H1 (cell line): ENCODE measurements around the gene PDE4D. TPM values are rescaled to one million over a fixed set of nuclear protein-coding genes. Genes with fewer than 3 reads are reported as not detected.
A peak's percentile ranks its signal among the peaks of the same experiment; 100 is the strongest.

ENCODE experiments used
- CTCF ChIA-PET: fragments of 300-600 bp; sonication (Branson Sonifier 250); formaldehyde crosslinking; loops from one replicate; lab custom pipeline; 2021; ENCODE audit not compliant: partially characterized antibody; lab: Charles Lee
- POLR2A ChIA-PET: fragments of 300-600 bp; sonication (Branson Sonifier 250); formaldehyde crosslinking; loops from one replicate; lab custom pipeline; 2021; ENCODE audit warnings: inconsistent platforms; ENCODE audit not compliant: partially characterized antibody; lab: Charles Lee
- DNase-seq, 2 experiments: peaks; one replicate each; pipeline versions ENCODE4 v3.0.0 to v3.0.0-alpha.2; 2010 to 2022; ENCODE audit warnings: low spot score in 2 of 2, low read depth in 1 of 2, mixed read lengths in 1 of 2
- FAIRE-seq: peaks from 2 replicates; lab custom pipeline; 2011; peaks lifted over from hg19 to GRCh38; lab: Jason Lieb, UNC
- H2AFZ ChIP-seq: 2 replicates; pipeline ENCODE4 v1.8.1; 2012; ENCODE audit warnings: low read length, inconsistent platforms
- H2AK5ac ChIP-seq: 2 replicates; pipeline ENCODE4 v1.6.1; 2013; ENCODE audit warnings: low read depth, low read length
- H2BK120ac ChIP-seq: replicated peaks from 2 replicates; pipeline ENCODE3; 2013; ENCODE audit warnings: low read depth, low read length, inconsistent platforms
- H2BK12ac ChIP-seq: 2 replicates; pipeline ENCODE4 v1.6.1; 2013; ENCODE audit warnings: low read depth, low read length
- H2BK15ac ChIP-seq: 2 replicates; pipeline ENCODE4 v1.6.1; 2013; ENCODE audit warnings: low read length
- H2BK20ac ChIP-seq: 2 replicates; pipeline ENCODE4 v1.6.1; 2013; ENCODE audit warnings: low read length
- H2BK5ac ChIP-seq: 2 replicates; pipeline ENCODE4 v1.6.1; 2013; ENCODE audit warnings: low read depth, low read length
- H3K14ac ChIP-seq: 2 replicates; pipeline ENCODE4 v1.6.1; 2013; ENCODE audit warnings: inconsistent platforms; ENCODE audit not compliant: insufficient read length
- H3K18ac ChIP-seq: 2 replicates; pipeline ENCODE4 v1.6.1; 2013; ENCODE audit warnings: low read length; ENCODE audit errors: extremely low read depth
- H3K23ac ChIP-seq: 2 replicates; pipeline ENCODE4 v1.6.1; 2013; ENCODE audit warnings: inconsistent platforms; ENCODE audit not compliant: insufficient read length
- H3K23me2 ChIP-seq: 2 replicates; pipeline ENCODE4 v1.6.1; 2013; ENCODE audit warnings: low read depth, low read length
- H3K27ac ChIP-seq: 2 replicates; pipeline ENCODE4 v1.6.1; 2011; ENCODE audit warnings: low read depth, low read length, inconsistent platforms
- H3K27me3 ChIP-seq, 4 experiments: replicated peaks in 1 of 4; 1 replicate in 1 of 4; 2 replicates in 3 of 4; pipeline versions ENCODE4 v1.6.1 to v1.8.1; 2011 to 2013; ENCODE audit warnings: low read length in 3 of 4, mild to moderate bottlenecking in 3 of 4, inconsistent platforms in 2 of 4, mixed read lengths in 2 of 4, moderate library complexity in 1 of 4; ENCODE audit not compliant: control insufficient read depth in 3 of 4, insufficient read depth in 3 of 4; ENCODE audit errors: extremely low read depth in 1 of 4
- H3K36me3 ChIP-seq, 4 experiments: 2 replicates each; pipeline versions ENCODE4 v1.6.1 to v1.8.1; 2011 to 2013; ENCODE audit warnings: mild to moderate bottlenecking in 4 of 4, low read length in 3 of 4, moderate library complexity in 2 of 4, control low read depth in 1 of 4, inconsistent platforms in 1 of 4; ENCODE audit not compliant: insufficient read depth in 4 of 4, control insufficient read depth in 2 of 4
- H3K4ac ChIP-seq: replicated peaks from 2 replicates; pipeline ENCODE3; 2013; ENCODE audit warnings: low read length, low read depth, mixed read lengths, inconsistent platforms; ENCODE audit not compliant: insufficient read length
- H3K4me1 ChIP-seq, 4 experiments: replicated peaks in 1 of 4; 1 replicate in 1 of 4; 2 replicates in 3 of 4; pipeline versions ENCODE4 v1.6.1 to v1.8.1; 2011 to 2013; ENCODE audit warnings: low read length in 3 of 4, inconsistent platforms in 2 of 4, mixed read lengths in 1 of 4; ENCODE audit not compliant: insufficient read depth in 4 of 4, control insufficient read depth in 3 of 4
- H3K4me2 ChIP-seq, 2 experiments: 2 replicates each; pipeline versions ENCODE4 v1.6.1 to v1.8.1; 2011 to 2013; ENCODE audit warnings: low read depth in 2 of 2, low read length in 2 of 2, control low read depth in 1 of 2, inconsistent platforms in 1 of 2, mild to moderate bottlenecking in 1 of 2; ENCODE audit not compliant: insufficient read depth in 1 of 2
- H3K4me3 ChIP-seq, 4 experiments: fragments of 200-600, 300-600 bp in 1 of 4; sonication (generic), shearing (Covaris generic), sonication (Bioruptor Twin) in 1 of 4; 2 replicates each; pipeline versions ENCODE4 v1.5.1 to v1.8.1; 2011 to 2016; ENCODE audit warnings: low read length in 4 of 4, low read depth in 3 of 4, control low read depth in 2 of 4, inconsistent platforms in 2 of 4, mild to moderate bottlenecking in 2 of 4, mixed read lengths in 1 of 4, moderate library complexity in 1 of 4; ENCODE audit not compliant: insufficient read depth in 2 of 4; ENCODE audit errors: extremely low read depth in 1 of 4
- H3K56ac ChIP-seq: replicated peaks from 2 replicates; pipeline ENCODE3; 2013; ENCODE audit warnings: low read depth, mild to moderate bottlenecking, mixed read lengths, low read length, inconsistent platforms; ENCODE audit not compliant: insufficient read length
- H3K79me1 ChIP-seq: 2 replicates; pipeline ENCODE4 v1.6.1; 2013; ENCODE audit warnings: low read depth, low read length, control low read depth
- H3K79me2 ChIP-seq, 2 experiments: 2 replicates each; pipeline versions ENCODE4 v1.6.1 to v1.8.1; 2012 to 2013; ENCODE audit warnings: low read length in 2 of 2, mild to moderate bottlenecking in 2 of 2, inconsistent platforms in 1 of 2; ENCODE audit not compliant: insufficient read depth in 2 of 2, control insufficient read depth in 1 of 2
- H3K9ac ChIP-seq, 4 experiments: replicated peaks in 1 of 4; 1 replicate in 1 of 4; 2 replicates in 3 of 4; pipeline versions ENCODE4 v1.6.1 to v1.8.1; 2011 to 2013; ENCODE audit warnings: low read depth in 3 of 4, low read length in 3 of 4, control low read depth in 2 of 4, mild to moderate bottlenecking in 2 of 4, moderate library complexity in 2 of 4, inconsistent platforms in 1 of 4; ENCODE audit errors: extremely low read depth in 1 of 4
- H3K9me3 ChIP-seq, 2 experiments: 2 replicates each; pipeline versions ENCODE4 v1.6.1 to v1.8.1; 2012 to 2013; ENCODE audit warnings: mild to moderate bottlenecking in 2 of 2, moderate library complexity in 2 of 2, control low read depth in 1 of 2, inconsistent platforms in 1 of 2, low read depth in 1 of 2, low read length in 1 of 2, mixed read lengths in 1 of 2; ENCODE audit not compliant: insufficient read depth in 2 of 2
- H4K20me1 ChIP-seq, 2 experiments: replicated peaks in 1 of 2; 2 replicates each; pipeline versions ENCODE3 to v1.8.1; 2011 to 2013; ENCODE audit warnings: inconsistent platforms in 2 of 2, low read length in 2 of 2, mild to moderate bottlenecking in 1 of 2; ENCODE audit not compliant: insufficient read depth in 2 of 2, control insufficient read depth in 1 of 2
- H4K5ac ChIP-seq: 2 replicates; pipeline ENCODE4 v1.6.1; 2013; ENCODE audit warnings: low read length, low read depth, mixed read lengths, inconsistent platforms; ENCODE audit not compliant: insufficient read length
- H4K8ac ChIP-seq: 2 replicates; pipeline ENCODE4 v1.8.0; 2013; ENCODE audit warnings: mild to moderate bottlenecking, moderate library complexity, low read length, inconsistent platforms; ENCODE audit not compliant: insufficient read depth; ENCODE audit errors: extremely low read depth
- H4K91ac ChIP-seq: replicated peaks from 2 replicates; pipeline ENCODE3; 2013; ENCODE audit warnings: low read length, mixed read lengths, inconsistent platforms; ENCODE audit not compliant: insufficient read length
- ASH2L ChIP-seq: fragments of 200-600, 300-600 bp; sonication (generic); IDR thresholded peaks from one replicate; pipeline ENCODE4 v1.7.1; 2017; ENCODE audit warnings: low read length
- CTCF ChIP-seq, 3 experiments: IDR thresholded peaks; 1 replicate in 2 of 3; 2 replicates in 1 of 3; pipeline versions ENCODE4 v1.5.1 to v1.6.1; 2011; ENCODE audit warnings: low read length in 3 of 3, mild to moderate bottlenecking in 3 of 3, inconsistent platforms in 2 of 3, low read depth in 1 of 3, moderate library complexity in 1 of 3; ENCODE audit not compliant: insufficient read depth in 1 of 3; ENCODE audit errors: control extremely low read depth in 1 of 3
- E2F6 ChIP-seq: IDR thresholded peaks from 2 replicates; pipeline ENCODE4 v1.6.1; 2012; ENCODE audit warnings: inconsistent platforms
- FOSL1 ChIP-seq: IDR thresholded peaks from 2 replicates; pipeline ENCODE4 v1.6.1; 2011; ENCODE audit warnings: mild to moderate bottlenecking, low read depth, low read length, moderate library complexity; ENCODE audit not compliant: insufficient read depth
- MAX ChIP-seq: IDR thresholded peaks from 2 replicates; pipeline ENCODE4 v1.6.1; 2012; ENCODE audit warnings: inconsistent platforms
- WGBS, 2 experiments: shearing (Covaris generic) in 1 of 2; methylation state at CpG; one replicate each; pipeline versions ENCODE4 v1.1.6 to v1.1.7; 2013 to 2015; ENCODE audit warnings: low lambda C conversion rate in 2 of 2, mixed read lengths in 2 of 2, inconsistent platforms in 1 of 2, low coverage in 1 of 2, missing lambda C conversion rate in 1 of 2; ENCODE audit not compliant: insufficient replicate concordance in 2 of 2, insufficient coverage in 1 of 2, insufficient read length in 1 of 2; ENCODE audit errors: extremely low coverage in 1 of 2, missing lambda C conversion rate in 1 of 2; 5-methylcytosine and 5-hydroxymethylcytosine counted together
- polyA plus RNA-seq, 7 experiments: library from polyadenylated mRNA; depleted of rRNA in 3 of 7; stranded (reverse) in 5 of 7; unstranded in 2 of 7; fragments of >200 nt in 5 of 7; fragments of 200-250 nt in 2 of 7; gene quantifications; 1 replicate in 5 of 7; 2 replicates in 1 of 7; 4 replicates in 1 of 7; pipeline versions ENCODE4 v1.2.1 to v1.2.3, GENCODE V29; 2011 to 2013; ENCODE audit warnings: missing spikeins in 2 of 7, mixed read lengths in 2 of 7
- total RNA-seq: library from RNA; stranded (reverse); fragmentation: NEBNext Ultra II Directional; extraction: Animal tissue kit (Norgen Biotek cat#: 25700); gene quantifications from 2 replicates; pipeline ENCODE4 v1.2.1, GENCODE V29; 2021

The PDE4D gene
- total and polyA plus RNA-seq, 2 of the 8 experiments (the other 6 are each of a cell fraction or from before 2014, with no cell fraction given): 2.3 to 3.7 TPM

- Histone ChIP-seq H3K9me3 (no peaks in the 10 kb centered on the region), H2BK120ac (no peak overlapping the region), H4K5ac (no peak overlapping the region), H3K36me3 (no peaks in the 10 kb centered on the region), H3K79me1 (no peaks in the 10 kb centered on the region), H3K27ac (no peak overlapping the region), H4K91ac (no peak overlapping the region), H3K14ac (no peak overlapping the region), H3K4ac (no peak overlapping the region), H3K23me2 (no peaks in the 10 kb centered on the region), H3K4me1 (no peaks in the 10 kb centered on the region), H2BK5ac (no peak overlapping the region), H3K18ac (no peak overlapping the region), H3K23ac (no peak overlapping the region), H2BK15ac (no peak overlapping the region), H3K56ac (no peak overlapping the region), H2BK20ac (no peak overlapping the region), H3K9ac (no peak overlapping the region), H4K20me1 (no peaks in the 10 kb centered on the region), H2AK5ac (no peak overlapping the region), H2BK12ac (no peak overlapping the region), H3K79me2 (no peaks in the 10 kb centered on the region), H3K4me3 (no peak overlapping the region), H3K4me2 (no peak overlapping the region), H3K27me3 (no peaks in the 10 kb centered on the region), H2AFZ (peak overlapping the region; percentile 83), H4K8ac (no peak overlapping the region)
- ChIA-PET POLR2A (no interaction called here), CTCF (interaction anchor here (0.6 to 3.3 kb wide), 4 partner anchors 18 to 415 kb away, joined by 3 to 15 read pairs (median 3); no protein-coding TSS in a partner anchor)
- DNase-seq (no peak), FAIRE-seq (no peak)
- TF ChIP-seq MAX: no peak
- no peak for TF ChIP-seq ASH2L
- no peak for TF ChIP-seq E2F6
- TF ChIP-seq CTCF (IDR thresholded peaks at IDR 0.05; ENCODE audit: control extremely low read depth in 1 of 3, insufficient read depth in 1 of 3, low read depth in 1 of 3, low read length in 3 of 3): no peak
- TF ChIP-seq FOSL1: no peak
- WGBS, 2 experiments: 67% methylated on average over 2 of the region's 2 CpGs; no CpG with 5 or more reads in 1 of the 2 experiments
Measured at GRCh38 chr5:59385700-59386099, 507.8 kb downstream of the PDE4D start.
